Endothelial cell of umbilical vein (primary cell): Measurements from ENCODE around the gene SMC6. TPM values are rescaled to one million over a fixed set of nuclear protein-coding genes. Genes with fewer than 3 reads are reported as not detected.

Experiments
- BruUV-seq: library from RNA; stranded (reverse); fragments of 400-500 nt; replicated peaks from 2 replicates; lab custom pipeline; 2021; lab: Mats Ljungman, UMichigan
- CTCF ChIA-PET: fragments of 300-600, 350-600 bp; sonication (Branson Sonifier 250); formaldehyde crosslinking; loops from one replicate; lab custom pipeline; 2021; ENCODE audit warnings: antibody characterized with exemption, inconsistent platforms; lab: Charles Lee
- POLR2A ChIA-PET: fragments of 300-600, 350-600 bp; sonication (Branson Sonifier 250); formaldehyde crosslinking; loops from one replicate; lab custom pipeline; 2021; ENCODE audit warnings: antibody characterized with exemption, inconsistent platforms; lab: Charles Lee
- DNase-seq: peaks from one replicate; pipeline ENCODE4 v3.0.0-alpha.2; 2011; ENCODE audit warnings: low read depth, low spot score
- FAIRE-seq: peaks from 2 replicates; lab custom pipeline; 2011; peaks lifted over from hg19 to GRCh38; lab: Jason Lieb, UNC
- H2AFZ ChIP-seq: 2 replicates; pipeline ENCODE4 v1.6.0; 2012; ENCODE audit warnings: low read depth, low read length, control low read depth, inconsistent platforms
- H3K27ac ChIP-seq: 2 replicates; pipeline ENCODE4 v1.5.1; 2011; ENCODE audit warnings: low read depth, mild to moderate bottlenecking, control low read depth, low read length, moderate library complexity; ENCODE audit not compliant: insufficient read depth
- H3K27me3 ChIP-seq, 2 experiments: 2 replicates each; pipeline versions ENCODE4 v1.6.0 to v1.6.1; 2011; ENCODE audit warnings: low read length in 2 of 2, mixed read lengths in 1 of 2; ENCODE audit not compliant: control insufficient read depth in 2 of 2, insufficient read depth in 2 of 2
- H3K36me3 ChIP-seq, 2 experiments: 2 replicates in 1 of 2; 3 replicates in 1 of 2; pipeline ENCODE4 v1.5.1; 2011; ENCODE audit warnings: low read length in 2 of 2, mild to moderate bottlenecking in 1 of 2, moderate library complexity in 1 of 2; ENCODE audit not compliant: control insufficient read depth in 2 of 2, insufficient read depth in 2 of 2; ENCODE audit errors: extremely low read depth in 1 of 2
- H3K4me1 ChIP-seq: 3 replicates; pipeline ENCODE4 v1.5.1; 2011; ENCODE audit warnings: mild to moderate bottlenecking, low read length; ENCODE audit not compliant: control insufficient read depth, insufficient read depth; ENCODE audit errors: extremely low read depth
- H3K4me2 ChIP-seq: 2 replicates; pipeline ENCODE4 v1.6.1; 2011; ENCODE audit warnings: low read length, control low read depth, mixed read lengths; ENCODE audit not compliant: insufficient read depth
- H3K4me3 ChIP-seq, 3 experiments: fragments of 200-600 bp in 1 of 3; sonication (generic), shearing (Covaris generic) in 1 of 3; replicated peaks in 1 of 3; 2 replicates each; pipeline ENCODE4 v1.5.1; 2011 to 2016; ENCODE audit warnings: control low read depth in 3 of 3, low read length in 3 of 3, mild to moderate bottlenecking in 2 of 3, inconsistent platforms in 1 of 3, low read depth in 1 of 3, moderate library complexity in 1 of 3; ENCODE audit not compliant: insufficient read depth in 1 of 3
- H3K79me2 ChIP-seq: 2 replicates; pipeline ENCODE4 v1.6.0; 2012; ENCODE audit warnings: low read length, inconsistent platforms; ENCODE audit not compliant: control insufficient read depth, insufficient read depth
- H3K9ac ChIP-seq: replicated peaks from 2 replicates; pipeline ENCODE3; 2011; ENCODE audit warnings: low read length, control low read depth; ENCODE audit not compliant: insufficient read depth; ENCODE audit errors: extremely low read depth
- H3K9me1 ChIP-seq: replicated peaks from 3 replicates; pipeline ENCODE4 v1.6.0; 2011; ENCODE audit warnings: mild to moderate bottlenecking, low read length; ENCODE audit not compliant: control insufficient read depth, insufficient read depth; ENCODE audit errors: extremely low read depth
- H3K9me3 ChIP-seq: replicated peaks from 2 replicates; pipeline ENCODE4 v1.5.1; 2012; ENCODE audit warnings: low read length, inconsistent platforms; ENCODE audit not compliant: control insufficient read depth, insufficient read depth
- H4K20me1 ChIP-seq: replicated peaks from 2 replicates; pipeline ENCODE3; 2011; ENCODE audit warnings: mild to moderate bottlenecking, low read length; ENCODE audit not compliant: control insufficient read depth, insufficient read depth; ENCODE audit errors: extremely low read depth
- EZH2 ChIP-seq: IDR thresholded peaks from 2 replicates; pipeline ENCODE4 v1.6.1; 2012; ENCODE audit warnings: borderline replicate concordance, low read depth, mild to moderate bottlenecking, moderate library complexity, low read length, inconsistent platforms; ENCODE audit not compliant: severe bottlenecking
- FOS ChIP-seq: IDR thresholded peaks from 2 replicates; pipeline ENCODE4 v1.6.1; 2011; ENCODE audit warnings: mild to moderate bottlenecking, low read length, moderate library complexity, borderline replicate concordance; ENCODE audit not compliant: insufficient read depth
- JUN ChIP-seq: IDR thresholded peaks from 2 replicates; pipeline ENCODE4 v1.6.1; 2011; ENCODE audit warnings: borderline replicate concordance, low read depth; ENCODE audit not compliant: insufficient read length, insufficient read depth
- MYC ChIP-seq: IDR thresholded peaks from one replicate; pipeline ENCODE4 v1.6.1; 2011; ENCODE audit warnings: mild to moderate bottlenecking, low read depth, low read length
- POLR2A ChIP-seq: IDR thresholded peaks from 2 replicates; pipeline ENCODE4 v1.6.1; 2012; ENCODE audit warnings: low read depth, mild to moderate bottlenecking, control low read depth, low read length
- POLR2AphosphoS5 ChIP-seq: IDR thresholded peaks from 2 replicates; pipeline ENCODE4 v1.6.1; 2012; ENCODE audit warnings: low read depth, mild to moderate bottlenecking, control low read depth, low read length, moderate library complexity; ENCODE audit not compliant: insufficient read depth
- dilution Hi-C: fragments of 300-500 bp; cut with MboI; formaldehyde crosslinking; loops from one replicate; pipeline ENCODE4 v1.15.0; 2019; ENCODE audit warnings: low sequenced_read_pairs; ENCODE audit not compliant: extremely low pct_ligation_motif_present
- intact Hi-C: fragments of 100-400 bp; cut with micrococcal nuclease; formaldehyde crosslinking; loops from one replicate; pipeline ENCODE4 v1.10.0; 2022
- polyA plus RNA-seq, 4 experiments: library from polyadenylated mRNA; depleted of rRNA in 3 of 4; stranded (reverse) in 3 of 4; unstranded in 1 of 4; fragments of >200 nt; gene quantifications; 2 replicates each; pipeline versions ENCODE4 v1.2.1 to v1.2.3, GENCODE V29; 2011 to 2012; ENCODE audit warnings: missing spikeins in 1 of 4
- total RNA-seq: library from RNA; stranded (reverse); gene quantifications from 2 replicates; pipeline ENCODE4 v1.2.3, GENCODE V29; 2021
- TF ChIP-seq, protein P1 (sequence below): IDR thresholded peaks from 2 replicates; pipeline ENCODE4 v1.6.1; 2011; ENCODE audit not compliant: insufficient read depth, insufficient read length
- TF ChIP-seq, protein P2 (sequence below), 2 donors: IDR thresholded peaks; 1 replicate in 1 of 2; 2 replicates in 1 of 2; pipeline ENCODE4 v1.5.1; 2011; ENCODE audit warnings: low read length in 2 of 2, mild to moderate bottlenecking in 2 of 2, moderate library complexity in 2 of 2, control low read depth in 1 of 2, inconsistent platforms in 1 of 2, low read depth in 1 of 2; ENCODE audit not compliant: insufficient read depth in 1 of 2; ENCODE audit errors: extremely low read depth in 1 of 2

Gene SMC6
- total and polyA plus RNA-seq, 2 donors (not counting 3 experiments of a cell fraction or from before 2014, with no cell fraction given) = 7.7 to 38.3 TPM

DNA sequence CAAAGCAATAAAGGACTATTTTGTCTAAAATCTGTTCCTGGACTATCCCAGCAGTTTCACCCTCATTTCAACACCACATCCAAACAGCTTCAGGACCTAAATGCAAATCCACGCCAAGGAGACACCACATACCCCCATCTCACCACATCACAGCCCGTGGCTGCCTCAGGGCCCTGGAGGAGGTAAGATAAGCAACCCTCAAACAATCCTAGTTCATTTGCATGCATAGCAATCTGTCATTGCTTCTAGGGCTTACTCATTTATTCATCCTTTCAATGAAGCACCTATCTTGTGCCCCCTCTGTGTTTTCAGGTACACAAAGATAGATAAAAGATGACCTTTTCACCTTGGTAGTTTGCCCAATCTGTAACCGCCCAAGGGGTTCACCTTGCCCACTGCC is 126.6 kb downstream of the SMC6 start:
- FAIRE-seq (no peak), DNase-seq (no peak)
- Histone ChIP-seq H3K36me3 (no peaks in the 10 kb centered on the region), H3K9me1 (no peaks in the 10 kb centered on the region), H3K79me2 (no peaks in the 10 kb centered on the region), H3K9me3 (no peaks in the 10 kb centered on the region), H3K4me3 (no peak overlapping the region), H3K27ac (no peak overlapping the region), H3K4me1 (no peaks in the 10 kb centered on the region), H3K9ac (no peak overlapping the region), H3K4me2 (no peak overlapping the region), H4K20me1 (no peaks in the 10 kb centered on the region), H3K27me3 (no peaks in the 10 kb centered on the region), H2AFZ (no peak overlapping the region)
- TF ChIP-seq, protein P1, sequence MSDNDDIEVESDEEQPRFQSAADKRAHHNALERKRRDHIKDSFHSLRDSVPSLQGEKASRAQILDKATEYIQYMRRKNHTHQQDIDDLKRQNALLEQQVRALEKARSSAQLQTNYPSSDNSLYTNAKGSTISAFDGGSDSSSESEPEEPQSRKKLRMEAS = no peak
- TF ChIP-seq POLR2A (no peak), EZH2 (no peak), JUN (no peak), POLR2AphosphoS5 (no peak), FOS (no peak), MYC (no peak)
- TF ChIP-seq, protein P2, sequence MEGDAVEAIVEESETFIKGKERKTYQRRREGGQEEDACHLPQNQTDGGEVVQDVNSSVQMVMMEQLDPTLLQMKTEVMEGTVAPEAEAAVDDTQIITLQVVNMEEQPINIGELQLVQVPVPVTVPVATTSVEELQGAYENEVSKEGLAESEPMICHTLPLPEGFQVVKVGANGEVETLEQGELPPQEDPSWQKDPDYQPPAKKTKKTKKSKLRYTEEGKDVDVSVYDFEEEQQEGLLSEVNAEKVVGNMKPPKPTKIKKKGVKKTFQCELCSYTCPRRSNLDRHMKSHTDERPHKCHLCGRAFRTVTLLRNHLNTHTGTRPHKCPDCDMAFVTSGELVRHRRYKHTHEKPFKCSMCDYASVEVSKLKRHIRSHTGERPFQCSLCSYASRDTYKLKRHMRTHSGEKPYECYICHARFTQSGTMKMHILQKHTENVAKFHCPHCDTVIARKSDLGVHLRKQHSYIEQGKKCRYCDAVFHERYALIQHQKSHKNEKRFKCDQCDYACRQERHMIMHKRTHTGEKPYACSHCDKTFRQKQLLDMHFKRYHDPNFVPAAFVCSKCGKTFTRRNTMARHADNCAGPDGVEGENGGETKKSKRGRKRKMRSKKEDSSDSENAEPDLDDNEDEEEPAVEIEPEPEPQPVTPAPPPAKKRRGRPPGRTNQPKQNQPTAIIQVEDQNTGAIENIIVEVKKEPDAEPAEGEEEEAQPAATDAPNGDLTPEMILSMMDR (IDR thresholded peaks at IDR 0.05; ENCODE audit: extremely low read depth in 1 of 2, insufficient read depth in 1 of 2, low read depth in 1 of 2, low read length in 2 of 2) = no peak
- dilution Hi-C loops (no loop called here), intact Hi-C loops (no loop called here)
- ChIA-PET POLR2A (no interaction called here), CTCF (interaction anchor here (1.7 kb wide), 1 partner anchor 19 kb away, joined by 7 read pairs; no protein-coding TSS in a partner anchor)
- no TSS peak for BruUV-seq
